HEK293 (cell line): ENCODE measurements around the gene OR10G4.

Source experiments
- CTCF ChIA-PET: fragments of 350-600 bp; formaldehyde crosslinking; extraction: SDS; loops from one replicate; lab custom pipeline; 2021; ENCODE audit warnings: antibody characterized with exemption; lab: Yijun Ruan, JAX
- POLR2A ChIA-PET: fragments of 300-600 bp; formaldehyde crosslinking; extraction: SDS; loops from one replicate; lab custom pipeline; 2020; ENCODE audit warnings: antibody characterized with exemption, inconsistent platforms; lab: Yijun Ruan, JAX
- H3K27ac ChIP-seq: fragments of 200-500 bp; sonication (Bioruptor generic); 2 replicates; pipeline ENCODE4 v1.5.1; 2014; ENCODE audit warnings: low read depth, low read length, control low read depth, inconsistent platforms; ENCODE audit errors: extremely low read depth
- H3K36me3 ChIP-seq, 2 experiments: fragments of 200-500 bp in 1 of 2; sonication (Bioruptor generic) in 1 of 2; 1 replicate in 1 of 2; 2 replicates in 1 of 2; pipeline ENCODE4 v1.5.1; 2014 to 2017; ENCODE audit warnings: inconsistent platforms in 2 of 2, low read length in 2 of 2; ENCODE audit not compliant: control insufficient read depth in 2 of 2, insufficient read depth in 1 of 2
- H3K4me1 ChIP-seq: fragments of 200-500 bp; sonication (Bioruptor generic); 2 replicates; pipeline ENCODE4 v1.5.1; 2014; ENCODE audit warnings: mild to moderate bottlenecking, low read length, inconsistent platforms; ENCODE audit not compliant: control insufficient read depth, insufficient read depth
- H3K4me3 ChIP-seq: 2 replicates; pipeline ENCODE4 v1.5.1; 2011; ENCODE audit warnings: low read depth, mild to moderate bottlenecking, control low read depth, low read length, moderate library complexity
- H3K9me3 ChIP-seq: fragments of 200-500 bp; sonication (Bioruptor generic); 2 replicates; pipeline ENCODE4 v1.5.1; 2014; ENCODE audit warnings: low read depth, low read length, inconsistent platforms; ENCODE audit not compliant: control insufficient read depth, insufficient read depth
- KLF1 ChIP-seq: fragments of 450-650 bp; formaldehyde crosslinking; IDR thresholded peaks from 2 replicates; pipeline ENCODE4 v1.5.1; 2016; ENCODE audit warnings: missing biosample characterization, missing genetic modification characterization
- MZF1 ChIP-seq: fragments of 450-650 bp; formaldehyde crosslinking; IDR thresholded peaks from 2 replicates; pipeline ENCODE4 v1.5.1; 2017; ENCODE audit warnings: missing biosample characterization, missing genetic modification characterization, borderline replicate concordance
- REST ChIP-seq: fragments of 450-650 bp; formaldehyde crosslinking; IDR thresholded peaks from 2 replicates; pipeline ENCODE4 v1.5.1; 2016; ENCODE audit warnings: missing biosample characterization, missing genetic modification characterization
- SALL2 ChIP-seq: fragments of 450-650 bp; formaldehyde crosslinking; IDR thresholded peaks from 2 replicates; pipeline ENCODE4 v1.5.0; 2017; ENCODE audit warnings: missing biosample characterization, mild to moderate bottlenecking, missing genetic modification characterization, borderline replicate concordance
- SP7 ChIP-seq: fragments of 450-650 bp; formaldehyde crosslinking; IDR thresholded peaks from 2 replicates; pipeline ENCODE4 v1.5.1; 2016; ENCODE audit warnings: missing biosample characterization, missing genetic modification characterization
- TSHZ1 ChIP-seq: fragments of 450-650 bp; formaldehyde crosslinking; IDR thresholded peaks from 2 replicates; pipeline ENCODE4 v1.5.1; 2016; ENCODE audit warnings: missing biosample characterization, missing genetic modification characterization, borderline replicate concordance
- WT1 ChIP-seq: fragments of 450-650 bp; formaldehyde crosslinking; IDR thresholded peaks from 2 replicates; pipeline ENCODE4 v1.5.1; 2016; ENCODE audit warnings: missing biosample characterization, missing genetic modification characterization
- ZBTB21 ChIP-seq: fragments of 450-650 bp; formaldehyde crosslinking; IDR thresholded peaks from 2 replicates; pipeline ENCODE4 v1.5.1; 2017; ENCODE audit warnings: missing biosample characterization, missing genetic modification characterization
- ZEB2 ChIP-seq: fragments of 450-650 bp; formaldehyde crosslinking; IDR thresholded peaks from 2 replicates; pipeline ENCODE4 v1.5.1; 2016; ENCODE audit warnings: missing biosample characterization, missing genetic modification characterization
- ZNF24 ChIP-seq: fragments of 450-650 bp; formaldehyde crosslinking; IDR thresholded peaks from 2 replicates; pipeline ENCODE4 v1.5.1; 2016; ENCODE audit warnings: missing biosample characterization, missing genetic modification characterization
- ZNF37A ChIP-seq: fragments of 450-650 bp; IDR thresholded peaks from 2 replicates; pipeline ENCODE4 v1.5.1; 2018; ENCODE audit warnings: missing biosample characterization, missing genetic modification characterization
- ZNF391 ChIP-seq: fragments of 450-650 bp; formaldehyde crosslinking; IDR thresholded peaks from 2 replicates; pipeline ENCODE4 v1.5.1; 2016; ENCODE audit warnings: low read depth, missing biosample characterization, missing genetic modification characterization, borderline replicate concordance
- ZNF404 ChIP-seq: fragments of 450-650 bp; formaldehyde crosslinking; IDR thresholded peaks from 2 replicates; pipeline ENCODE4 v1.5.1; 2017; ENCODE audit warnings: missing biosample characterization, missing genetic modification characterization
- ZNF510 ChIP-seq: fragments of 450-650 bp; formaldehyde crosslinking; IDR thresholded peaks from 2 replicates; pipeline ENCODE4 v1.5.1; 2018; ENCODE audit warnings: mild to moderate bottlenecking, missing genetic modification characterization, missing biosample characterization; ENCODE audit not compliant: insufficient replicate concordance
- ZNF623 ChIP-seq: fragments of 450-650 bp; formaldehyde crosslinking; IDR thresholded peaks from 2 replicates; pipeline ENCODE4 v1.5.1; 2016; ENCODE audit warnings: missing biosample characterization, missing genetic modification characterization
- ZNF670 ChIP-seq: fragments of 450-650 bp; formaldehyde crosslinking; IDR thresholded peaks from 2 replicates; pipeline ENCODE4 v1.5.1; 2016; ENCODE audit warnings: missing biosample characterization, missing genetic modification characterization, low read depth
- ZNF830 ChIP-seq: fragments of 450-650 bp; IDR thresholded peaks from 2 replicates; pipeline ENCODE4 v1.5.0; 2018; ENCODE audit warnings: missing biosample characterization, missing genetic modification characterization, low read depth, mild to moderate bottlenecking, moderate library complexity
- TF ChIP-seq, protein P1 (sequence below): fragments of 450-650 bp; formaldehyde crosslinking; conservative IDR thresholded peaks from 2 replicates; pipeline ENCODE4 v1.5.1; 2016; ENCODE audit warnings: low read depth, missing biosample characterization, missing genetic modification characterization
- TF ChIP-seq, protein P2 (sequence below): fragments of 450-650 bp; formaldehyde crosslinking; IDR thresholded peaks from 2 replicates; pipeline ENCODE4 v1.5.1; 2016; ENCODE audit warnings: missing biosample characterization, missing genetic modification characterization

OR10G4 gene

DNA sequence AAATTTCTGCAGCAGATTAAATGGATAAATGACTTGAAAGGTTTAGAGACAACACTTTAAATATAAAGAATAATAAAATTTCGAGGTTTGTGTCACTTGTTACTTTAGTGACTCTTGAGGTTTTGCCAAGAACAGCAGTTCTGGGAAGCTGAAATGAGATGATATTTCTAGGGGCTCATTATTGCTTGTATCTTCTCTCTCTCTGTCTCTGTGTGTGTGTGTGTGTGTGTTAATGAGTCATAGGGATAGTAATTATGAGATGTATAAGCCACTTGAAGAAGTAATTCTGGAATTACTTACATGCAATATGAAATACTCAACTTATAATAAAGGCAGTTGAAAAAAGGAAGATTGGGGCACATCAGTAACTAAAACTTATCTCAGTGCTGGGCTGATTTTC lies 38.0 kb downstream of the OR10G4 start:
- CTCF ChIA-PET = no interaction called here
- Histone ChIP-seq H3K4me1 (no peaks in the 10 kb centered on the region), H3K4me3 (no peak overlapping the region), H3K36me3 (no peaks in the 10 kb centered on the region), H3K27ac (no peak overlapping the region), H3K9me3 (no peaks in the 10 kb centered on the region)
- POLR2A ChIA-PET = no interaction called here
- TF ChIP-seq SALL2 (tag by site-specific recombination) (no peak), SP7 (no peak), TSHZ1 (tag by site-specific recombination) (no peak), ZNF623 (tag by site-specific recombination) (no peak), ZNF830 (tag by site-specific recombination) (no peak), MZF1 (tag by site-specific recombination) (no peak), ZNF510 (tag by site-specific recombination) (no peak), ZNF24 (tag by site-specific recombination) (no peak), ZBTB21 (no peak), ZNF37A (tag by site-specific recombination) (no peak), ZNF391 (no peak), KLF1 (tag by site-specific recombination) (no peak)
- TF ChIP-seq, protein P1, sequence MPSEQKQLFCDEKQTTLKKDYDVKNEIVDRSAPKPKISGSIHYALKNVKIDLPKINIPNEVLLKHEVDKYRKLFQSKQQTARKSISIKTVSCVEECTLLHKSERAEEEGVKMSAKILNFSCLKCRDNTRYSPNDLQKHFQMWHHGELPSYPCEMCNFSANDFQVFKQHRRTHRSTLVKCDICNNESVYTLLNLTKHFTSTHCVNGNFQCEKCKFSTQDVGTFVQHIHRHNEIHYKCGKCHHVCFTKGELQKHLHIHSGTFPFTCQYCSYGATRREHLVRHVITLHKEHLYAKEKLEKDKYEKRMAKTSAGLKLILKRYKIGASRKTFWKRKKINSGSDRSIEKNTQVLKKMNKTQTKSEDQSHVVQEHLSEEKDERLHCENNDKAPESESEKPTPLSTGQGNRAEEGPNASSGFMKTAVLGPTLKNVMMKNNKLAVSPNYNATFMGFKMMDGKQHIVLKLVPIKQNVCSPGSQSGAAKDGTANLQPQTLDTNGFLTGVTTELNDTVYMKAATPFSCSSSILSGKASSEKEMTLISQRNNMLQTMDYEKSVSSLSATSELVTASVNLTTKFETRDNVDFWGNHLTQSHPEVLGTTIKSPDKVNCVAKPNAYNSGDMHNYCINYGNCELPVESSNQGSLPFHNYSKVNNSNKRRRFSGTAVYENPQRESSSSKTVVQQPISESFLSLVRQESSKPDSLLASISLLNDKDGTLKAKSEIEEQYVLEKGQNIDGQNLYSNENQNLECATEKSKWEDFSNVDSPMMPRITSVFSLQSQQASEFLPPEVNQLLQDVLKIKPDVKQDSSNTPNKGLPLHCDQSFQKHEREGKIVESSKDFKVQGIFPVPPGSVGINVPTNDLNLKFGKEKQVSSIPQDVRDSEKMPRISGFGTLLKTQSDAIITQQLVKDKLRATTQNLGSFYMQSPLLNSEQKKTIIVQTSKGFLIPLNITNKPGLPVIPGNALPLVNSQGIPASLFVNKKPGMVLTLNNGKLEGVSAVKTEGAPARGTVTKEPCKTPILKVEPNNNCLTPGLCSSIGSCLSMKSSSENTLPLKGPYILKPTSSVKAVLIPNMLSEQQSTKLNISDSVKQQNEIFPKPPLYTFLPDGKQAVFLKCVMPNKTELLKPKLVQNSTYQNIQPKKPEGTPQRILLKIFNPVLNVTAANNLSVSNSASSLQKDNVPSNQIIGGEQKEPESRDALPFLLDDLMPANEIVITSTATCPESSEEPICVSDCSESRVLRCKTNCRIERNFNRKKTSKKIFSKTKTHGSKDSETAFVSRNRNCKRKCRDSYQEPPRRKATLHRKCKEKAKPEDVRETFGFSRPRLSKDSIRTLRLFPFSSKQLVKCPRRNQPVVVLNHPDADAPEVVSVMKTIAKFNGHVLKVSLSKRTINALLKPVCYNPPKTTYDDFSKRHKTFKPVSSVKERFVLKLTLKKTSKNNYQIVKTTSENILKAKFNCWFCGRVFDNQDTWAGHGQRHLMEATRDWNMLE (tag by site-specific recombination) = no peak
- TF ChIP-seq, protein P2, sequence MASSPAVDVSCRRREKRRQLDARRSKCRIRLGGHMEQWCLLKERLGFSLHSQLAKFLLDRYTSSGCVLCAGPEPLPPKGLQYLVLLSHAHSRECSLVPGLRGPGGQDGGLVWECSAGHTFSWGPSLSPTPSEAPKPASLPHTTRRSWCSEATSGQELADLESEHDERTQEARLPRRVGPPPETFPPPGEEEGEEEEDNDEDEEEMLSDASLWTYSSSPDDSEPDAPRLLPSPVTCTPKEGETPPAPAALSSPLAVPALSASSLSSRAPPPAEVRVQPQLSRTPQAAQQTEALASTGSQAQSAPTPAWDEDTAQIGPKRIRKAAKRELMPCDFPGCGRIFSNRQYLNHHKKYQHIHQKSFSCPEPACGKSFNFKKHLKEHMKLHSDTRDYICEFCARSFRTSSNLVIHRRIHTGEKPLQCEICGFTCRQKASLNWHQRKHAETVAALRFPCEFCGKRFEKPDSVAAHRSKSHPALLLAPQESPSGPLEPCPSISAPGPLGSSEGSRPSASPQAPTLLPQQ (tag by site-specific recombination) = no peak

DNA sequence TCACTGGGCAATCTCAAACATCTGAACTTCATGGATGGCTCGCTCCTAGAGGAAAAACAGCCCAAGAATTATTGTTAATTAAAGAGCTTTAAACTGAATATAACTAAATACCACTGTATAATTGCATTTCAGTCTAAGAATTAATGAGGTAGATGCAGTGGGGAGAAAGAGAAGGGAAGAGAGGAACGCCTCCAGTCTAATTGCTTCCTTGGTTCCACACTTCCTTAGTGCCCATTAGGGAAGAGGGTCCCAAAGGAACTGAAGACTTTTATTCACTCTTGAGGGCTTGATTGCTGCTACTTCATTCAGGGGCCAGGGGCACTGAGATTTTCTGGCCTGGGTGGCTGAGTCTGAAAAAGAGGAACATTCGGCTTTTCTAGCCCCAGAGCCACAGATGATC lies 40.2 kb downstream of the OR10G4 start:
- Histone ChIP-seq H3K9me3 (no peaks in the 10 kb centered on the region), H3K36me3 (no peaks in the 10 kb centered on the region), H3K4me3 (no peak overlapping the region), H3K4me1 (no peaks in the 10 kb centered on the region), H3K27ac (no peak overlapping the region)
- CTCF ChIA-PET = interaction anchor here (1.0 kb wide), 1 partner anchor 349 kb away, joined by 3 read pairs; no protein-coding TSS in a partner anchor
- no peak for TF ChIP-seq ZNF670 (tag by site-specific recombination)
- no peak for TF ChIP-seq ZEB2 (tag by site-specific recombination)
- TF ChIP-seq ZNF404 (tag by site-specific recombination) = no peak
- TF ChIP-seq WT1 = no peak
- no peak for TF ChIP-seq REST (tag by site-specific recombination)
- POLR2A ChIA-PET = no interaction called here
